Measurements from ENCODE around the gene USP28. TPM values are rescaled to one million over a fixed set of nuclear protein-coding genes. Genes with fewer than 3 reads are reported as not detected.

Gene USP28
- total RNA-seq, 1 donor from 2014 or later, result 89.8 TPM

GRCh38 chr11:113817626-113818025 is 57.7 kb downstream of the USP28 start:
- peaks cover 27% of the 10 kb centered on the region for H3K36me3 Mint-ChIP-seq (ENCODE audit: low read depth, unreplicated experiment)
- H3K9me3 Mint-ChIP-seq (ENCODE audit: unreplicated experiment), result no peaks in the 10 kb centered on the region
- TF ChIP-seq CTCF (IDR thresholded peaks at IDR 0.05; ENCODE audit: unreplicated experiment), result no peak
- DNase-seq (ENCODE audit: low spot score), result no peak
- no peak overlapping the region for H3K27ac Mint-ChIP-seq (ENCODE audit: unreplicated experiment)
- no peaks in the 10 kb centered on the region for H3K4me1 Mint-ChIP-seq (ENCODE audit: unreplicated experiment)
- no peaks in the 10 kb centered on the region for H3K27me3 Mint-ChIP-seq (ENCODE audit: unreplicated experiment)
- H3K4me3 Mint-ChIP-seq (ENCODE audit: unreplicated experiment), result no peak overlapping the region

GRCh38 chr11:113817162-113817561 is 58.2 kb downstream of the USP28 start:
- Mint-ChIP-seq H3K36me3 (ENCODE audit: low read depth, unreplicated experiment) (peaks cover 28% of the 10 kb centered on the region), H3K27ac (ENCODE audit: unreplicated experiment) (no peak overlapping the region), H3K4me1 (ENCODE audit: unreplicated experiment) (no peaks in the 10 kb centered on the region), H3K4me3 (ENCODE audit: unreplicated experiment) (no peak overlapping the region), H3K9me3 (ENCODE audit: unreplicated experiment) (no peaks in the 10 kb centered on the region), H3K27me3 (ENCODE audit: unreplicated experiment) (no peaks in the 10 kb centered on the region)
- DNase-seq (ENCODE audit: low spot score), result no peak
- TF ChIP-seq CTCF (IDR thresholded peaks at IDR 0.05; ENCODE audit: unreplicated experiment), result no peak

GRCh38 chr11:113814181-113814580 is 61.2 kb downstream of the USP28 start:
- TF ChIP-seq CTCF (IDR thresholded peaks at IDR 0.05; ENCODE audit: unreplicated experiment), result no peak
- Mint-ChIP-seq H3K36me3 (ENCODE audit: low read depth, unreplicated experiment) (peaks cover 16% of the 10 kb centered on the region), H3K9me3 (ENCODE audit: unreplicated experiment) (no peaks in the 10 kb centered on the region), H3K4me1 (ENCODE audit: unreplicated experiment) (no peaks in the 10 kb centered on the region), H3K27ac (ENCODE audit: unreplicated experiment) (peak overlapping the region; percentile 5), H3K27me3 (ENCODE audit: unreplicated experiment) (no peaks in the 10 kb centered on the region), H3K4me3 (ENCODE audit: unreplicated experiment) (no peak overlapping the region)
- DNase-seq (ENCODE audit: low spot score), result no peak

GRCh38 chr11:113808931-113809330 is 66.4 kb downstream of the USP28 start:
- H3K4me1 Mint-ChIP-seq (ENCODE audit: unreplicated experiment), result no peaks in the 10 kb centered on the region
- TF ChIP-seq CTCF (IDR thresholded peaks at IDR 0.05; ENCODE audit: unreplicated experiment), result no peak
- H3K27ac Mint-ChIP-seq (ENCODE audit: unreplicated experiment), result no peak overlapping the region
- H3K36me3 Mint-ChIP-seq (ENCODE audit: low read depth, unreplicated experiment), result peaks cover 23% of the 10 kb centered on the region
- no peak overlapping the region for H3K4me3 Mint-ChIP-seq (ENCODE audit: unreplicated experiment)
- H3K9me3 Mint-ChIP-seq (ENCODE audit: unreplicated experiment), result no peaks in the 10 kb centered on the region
- no peak for DNase-seq (ENCODE audit: low spot score)
- H3K27me3 Mint-ChIP-seq (ENCODE audit: unreplicated experiment), result no peaks in the 10 kb centered on the region

GRCh38 chr11:113806406-113806805 is 69.0 kb downstream of the USP28 start:
- TF ChIP-seq CTCF (IDR thresholded peaks at IDR 0.05; ENCODE audit: unreplicated experiment), result peak; percentile 44
- Mint-ChIP-seq H3K9me3 (ENCODE audit: unreplicated experiment) (no peaks in the 10 kb centered on the region), H3K4me3 (ENCODE audit: unreplicated experiment) (no peak overlapping the region), H3K27me3 (ENCODE audit: unreplicated experiment) (no peaks in the 10 kb centered on the region), H3K36me3 (ENCODE audit: low read depth, unreplicated experiment) (peaks cover 25% of the 10 kb centered on the region), H3K27ac (ENCODE audit: unreplicated experiment) (no peak overlapping the region), H3K4me1 (ENCODE audit: unreplicated experiment) (no peaks in the 10 kb centered on the region)
- peak; percentile 65 for DNase-seq (ENCODE audit: low spot score)
